ENCODE results near the gene DNAI4.

DNAI4 gene

DNA sequence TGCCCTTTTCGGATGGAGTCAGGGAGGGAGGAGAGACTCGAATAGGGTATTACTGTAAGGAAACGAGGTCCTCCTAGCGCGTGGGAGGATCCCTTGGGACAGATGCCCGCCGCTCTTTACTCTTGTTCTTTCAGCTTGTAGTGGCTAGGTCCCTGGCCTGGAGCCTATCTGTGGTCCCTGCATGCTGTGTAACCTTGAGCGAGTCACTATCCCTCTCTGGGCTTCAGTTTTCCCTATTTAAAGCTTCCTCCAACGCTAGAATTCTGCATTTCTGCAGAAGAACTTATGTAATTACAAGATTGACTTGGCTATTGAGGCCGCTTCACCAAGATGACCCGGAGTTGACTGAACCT lies 878 bp upstream of the DNAI4 start (continued):
- TF ChIP-seq ZBTB7A (tag by site-specific recombination; IDR thresholded peaks at IDR 0.05; ENCODE audit: low read depth) (no peak), ZNF571 (tag by site-specific recombination; IDR thresholded peaks at IDR 0.05) (no peak), ZNF248 (tag by site-specific recombination; IDR thresholded peaks at IDR 0.05) (no peak), ZNF701 (tag by site-specific recombination; IDR thresholded peaks at IDR 0.05) (no peak), ZNF610 (tag by site-specific recombination; IDR thresholded peaks at IDR 0.05; ENCODE audit: borderline replicate concordance) (peak; percentile 71; the same call in 1 of the 2 replicates), ZNF24 (tag by site-specific recombination; IDR thresholded peaks at IDR 0.05) (no peak), ZNF623 (tag by site-specific recombination; IDR thresholded peaks at IDR 0.05) (peak; percentile 19; the same call in 1 of the 2 replicates), ZNF768 (tag by site-specific recombination; IDR thresholded peaks at IDR 0.05) (peak; percentile 99), RBAK (tag by site-specific recombination; IDR thresholded peaks at IDR 0.05) (no peak), ZNF335 (tag by site-specific recombination; conservative IDR thresholded peaks at IDR 0.05) (no peak), ZNF785 (tag by site-specific recombination; IDR thresholded peaks at IDR 0.05) (no peak), TRIM28 (IDR thresholded peaks at IDR 0.05; ENCODE audit: borderline replicate concordance, low read length) (peak; percentile 10; the same call in 1 of the 2 replicates), ZNF664 (tag by site-specific recombination; IDR thresholded peaks at IDR 0.05) (peak; percentile 12; the same call in 1 of the 2 replicates), ZBTB20 (tag by site-specific recombination; IDR thresholded peaks at IDR 0.05) (no peak; the same call in 1 of the 2 replicates), ZNF549 (tag by site-specific recombination; IDR thresholded peaks at IDR 0.05) (no peak), ZNF777 (tag by site-specific recombination; IDR thresholded peaks at IDR 0.05; ENCODE audit: borderline replicate concordance) (no peak), ZNF624 (tag by site-specific recombination; IDR thresholded peaks at IDR 0.05) (no peak), ZNF529 (tag by site-specific recombination; IDR thresholded peaks at IDR 0.05; ENCODE audit: insufficient replicate concordance) (no peak), ZBTB21 (tag by site-specific recombination; IDR thresholded peaks at IDR 0.05) (no peak; the same call in 1 of the 2 replicates), ZSCAN30 (tag by site-specific recombination; IDR thresholded peaks at IDR 0.05) (peak; percentile 83), BCL11B (tag by site-specific recombination; IDR thresholded peaks at IDR 0.05; ENCODE audit: low read depth) (peak; percentile 6; the same call in 1 of the 2 replicates), ZNF146 (tag by site-specific recombination; IDR thresholded peaks at IDR 0.05) (no peak), MEIS1 (CRISPR knock-in tag; IDR thresholded peaks at IDR 0.05; ENCODE audit: borderline replicate concordance) (no peak), KLF10 (tag by site-specific recombination; IDR thresholded peaks at IDR 0.05) (no peak), ZNF560 (tag by site-specific recombination; IDR thresholded peaks at IDR 0.05; ENCODE audit: borderline replicate concordance) (no peak), ZNF223 (tag by site-specific recombination; IDR thresholded peaks at IDR 0.05) (no peak), ZNF792 (tag by site-specific recombination; IDR thresholded peaks at IDR 0.05) (no peak), WT1 (tag by site-specific recombination; IDR thresholded peaks at IDR 0.05) (peak; percentile 63), ZNF391 (tag by site-specific recombination; IDR thresholded peaks at IDR 0.05; ENCODE audit: borderline replicate concordance, low read depth) (no peak)
- TF ChIP-seq, protein P1, sequence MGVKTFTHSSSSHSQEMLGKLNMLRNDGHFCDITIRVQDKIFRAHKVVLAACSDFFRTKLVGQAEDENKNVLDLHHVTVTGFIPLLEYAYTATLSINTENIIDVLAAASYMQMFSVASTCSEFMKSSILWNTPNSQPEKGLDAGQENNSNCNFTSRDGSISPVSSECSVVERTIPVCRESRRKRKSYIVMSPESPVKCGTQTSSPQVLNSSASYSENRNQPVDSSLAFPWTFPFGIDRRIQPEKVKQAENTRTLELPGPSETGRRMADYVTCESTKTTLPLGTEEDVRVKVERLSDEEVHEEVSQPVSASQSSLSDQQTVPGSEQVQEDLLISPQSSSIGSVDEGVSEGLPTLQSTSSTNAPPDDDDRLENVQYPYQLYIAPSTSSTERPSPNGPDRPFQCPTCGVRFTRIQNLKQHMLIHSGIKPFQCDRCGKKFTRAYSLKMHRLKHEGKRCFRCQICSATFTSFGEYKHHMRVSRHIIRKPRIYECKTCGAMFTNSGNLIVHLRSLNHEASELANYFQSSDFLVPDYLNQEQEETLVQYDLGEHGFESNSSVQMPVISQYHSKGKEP (tag by site-specific recombination; IDR thresholded peaks at IDR 0.05), result no peak; the same call in 1 of the 2 replicates
- TF ChIP-seq, protein P2, sequence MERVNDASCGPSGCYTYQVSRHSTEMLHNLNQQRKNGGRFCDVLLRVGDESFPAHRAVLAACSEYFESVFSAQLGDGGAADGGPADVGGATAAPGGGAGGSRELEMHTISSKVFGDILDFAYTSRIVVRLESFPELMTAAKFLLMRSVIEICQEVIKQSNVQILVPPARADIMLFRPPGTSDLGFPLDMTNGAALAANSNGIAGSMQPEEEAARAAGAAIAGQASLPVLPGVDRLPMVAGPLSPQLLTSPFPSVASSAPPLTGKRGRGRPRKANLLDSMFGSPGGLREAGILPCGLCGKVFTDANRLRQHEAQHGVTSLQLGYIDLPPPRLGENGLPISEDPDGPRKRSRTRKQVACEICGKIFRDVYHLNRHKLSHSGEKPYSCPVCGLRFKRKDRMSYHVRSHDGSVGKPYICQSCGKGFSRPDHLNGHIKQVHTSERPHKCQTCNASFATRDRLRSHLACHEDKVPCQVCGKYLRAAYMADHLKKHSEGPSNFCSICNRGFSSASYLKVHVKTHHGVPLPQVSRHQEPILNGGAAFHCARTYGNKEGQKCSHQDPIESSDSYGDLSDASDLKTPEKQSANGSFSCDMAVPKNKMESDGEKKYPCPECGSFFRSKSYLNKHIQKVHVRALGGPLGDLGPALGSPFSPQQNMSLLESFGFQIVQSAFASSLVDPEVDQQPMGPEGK (tag by site-specific recombination; IDR thresholded peaks at IDR 0.05), result no peak
- TF ChIP-seq, protein P3, sequence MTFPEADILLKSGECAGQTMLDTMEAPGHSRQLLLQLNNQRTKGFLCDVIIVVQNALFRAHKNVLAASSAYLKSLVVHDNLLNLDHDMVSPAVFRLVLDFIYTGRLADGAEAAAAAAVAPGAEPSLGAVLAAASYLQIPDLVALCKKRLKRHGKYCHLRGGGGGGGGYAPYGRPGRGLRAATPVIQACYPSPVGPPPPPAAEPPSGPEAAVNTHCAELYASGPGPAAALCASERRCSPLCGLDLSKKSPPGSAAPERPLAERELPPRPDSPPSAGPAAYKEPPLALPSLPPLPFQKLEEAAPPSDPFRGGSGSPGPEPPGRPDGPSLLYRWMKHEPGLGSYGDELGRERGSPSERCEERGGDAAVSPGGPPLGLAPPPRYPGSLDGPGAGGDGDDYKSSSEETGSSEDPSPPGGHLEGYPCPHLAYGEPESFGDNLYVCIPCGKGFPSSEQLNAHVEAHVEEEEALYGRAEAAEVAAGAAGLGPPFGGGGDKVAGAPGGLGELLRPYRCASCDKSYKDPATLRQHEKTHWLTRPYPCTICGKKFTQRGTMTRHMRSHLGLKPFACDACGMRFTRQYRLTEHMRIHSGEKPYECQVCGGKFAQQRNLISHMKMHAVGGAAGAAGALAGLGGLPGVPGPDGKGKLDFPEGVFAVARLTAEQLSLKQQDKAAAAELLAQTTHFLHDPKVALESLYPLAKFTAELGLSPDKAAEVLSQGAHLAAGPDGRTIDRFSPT (tag by site-specific recombination; IDR thresholded peaks at IDR 0.05), result 0 out of 2 replicates have a peak, but pooled peaks have one; percentile 4
- TF ChIP-seq, protein P4, sequence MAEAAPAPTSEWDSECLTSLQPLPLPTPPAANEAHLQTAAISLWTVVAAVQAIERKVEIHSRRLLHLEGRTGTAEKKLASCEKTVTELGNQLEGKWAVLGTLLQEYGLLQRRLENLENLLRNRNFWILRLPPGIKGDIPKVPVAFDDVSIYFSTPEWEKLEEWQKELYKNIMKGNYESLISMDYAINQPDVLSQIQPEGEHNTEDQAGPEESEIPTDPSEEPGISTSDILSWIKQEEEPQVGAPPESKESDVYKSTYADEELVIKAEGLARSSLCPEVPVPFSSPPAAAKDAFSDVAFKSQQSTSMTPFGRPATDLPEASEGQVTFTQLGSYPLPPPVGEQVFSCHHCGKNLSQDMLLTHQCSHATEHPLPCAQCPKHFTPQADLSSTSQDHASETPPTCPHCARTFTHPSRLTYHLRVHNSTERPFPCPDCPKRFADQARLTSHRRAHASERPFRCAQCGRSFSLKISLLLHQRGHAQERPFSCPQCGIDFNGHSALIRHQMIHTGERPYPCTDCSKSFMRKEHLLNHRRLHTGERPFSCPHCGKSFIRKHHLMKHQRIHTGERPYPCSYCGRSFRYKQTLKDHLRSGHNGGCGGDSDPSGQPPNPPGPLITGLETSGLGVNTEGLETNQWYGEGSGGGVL (tag by site-specific recombination; IDR thresholded peaks at IDR 0.05), result peak; percentile 48; the same call in 1 of the 2 replicates

Measured in HEK293 (cell line).